Skin of body (tissue), 2 donors: ENCODE measurements around the gene GGA1. TPM values are rescaled to one million over a fixed set of nuclear protein-coding genes. Genes with fewer than 3 reads are reported as not detected.
"Not testable (repeated sequence)": the region's sequence is repeated elsewhere in the genome, so short reads cannot be mapped to it uniquely, and the experiment has no call there.

Experiments used
- DNase-seq: peaks from one replicate; lab custom pipeline; 2025; lab: John Stamatoyannopoulos, UW
- total RNA-seq: library from RNA; depleted of rRNA; stranded (reverse); fragments of >200 nt; gene quantifications from one replicate; pipeline ENCODE4 v1.2.3, GENCODE V29; 2014

The GGA1 gene
- total RNA-seq, 1 donor from 2014 or later, result 29.9 TPM

DNA sequence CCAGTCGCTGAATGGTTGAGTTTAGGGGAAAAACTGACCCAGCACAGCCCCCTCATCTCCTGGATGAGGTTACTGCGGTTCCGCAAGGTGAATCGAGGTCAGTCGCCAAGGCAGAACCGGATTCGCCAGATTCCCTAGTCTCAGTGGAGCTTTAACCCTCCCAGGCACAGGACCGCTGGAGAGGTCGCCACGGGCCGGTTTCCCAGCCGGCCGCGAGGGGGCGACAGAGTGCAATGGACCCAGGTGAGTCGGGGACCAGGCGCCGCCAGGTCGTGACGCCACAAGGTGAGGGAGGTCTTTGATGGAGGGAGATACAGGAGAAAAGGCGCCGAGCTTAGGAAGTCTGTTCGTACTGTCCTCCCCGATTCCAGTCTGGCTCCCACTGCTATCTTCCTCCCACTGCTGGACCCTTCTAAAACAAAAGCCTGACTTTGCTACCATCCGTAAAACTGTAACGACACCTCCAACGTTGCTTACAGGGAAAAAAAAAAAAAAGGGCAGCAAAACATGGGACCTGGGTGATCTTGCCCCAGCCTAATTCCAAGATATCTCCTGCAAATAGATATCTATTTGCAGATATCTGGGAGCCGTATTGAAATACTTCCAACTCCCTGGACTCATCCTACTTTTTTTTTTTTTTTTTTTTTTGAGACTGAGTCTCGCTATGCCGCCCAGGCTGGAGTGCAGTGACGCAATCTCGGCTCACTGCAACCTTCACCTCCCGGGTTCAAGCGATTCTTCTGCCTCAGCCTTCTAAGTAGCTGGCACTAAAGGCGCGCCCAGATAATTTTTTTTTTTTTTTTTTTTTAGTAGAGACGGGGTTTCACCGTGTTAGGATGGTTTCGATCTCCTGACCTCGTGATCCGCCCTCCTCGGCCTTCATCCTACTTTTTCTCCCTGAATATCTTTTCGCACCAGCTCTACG, 1.4 kb upstream of the GGA1 start:
- peak; percentile 46 for DNase-seq

DNA sequence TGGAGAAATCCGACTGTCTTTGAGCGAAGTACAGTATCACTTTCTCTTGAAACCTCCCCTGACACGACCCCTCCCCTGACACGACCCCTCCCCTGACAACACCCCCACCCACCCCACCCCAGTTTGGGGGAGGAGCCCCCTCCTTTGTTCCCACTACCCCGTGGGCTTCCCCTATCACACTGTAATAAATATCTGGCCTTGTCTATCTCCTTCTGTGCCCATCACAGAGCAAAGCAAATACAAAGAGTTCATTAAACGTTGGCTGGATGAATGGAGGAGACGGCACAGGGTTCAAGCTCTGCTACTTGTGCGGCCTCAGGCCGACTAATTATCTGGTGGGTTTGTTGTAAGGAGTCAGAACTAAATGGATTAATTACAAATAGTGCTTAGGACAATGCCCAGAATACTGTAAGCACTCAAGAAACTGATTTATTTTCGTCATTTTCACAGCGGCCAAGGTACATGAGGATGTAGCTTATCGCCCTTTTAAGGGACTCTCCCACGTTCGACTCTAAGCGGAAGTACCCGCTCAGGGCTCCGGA, 628 bp upstream of the GGA1 start:
- DNase-seq, result no peak

DNA sequence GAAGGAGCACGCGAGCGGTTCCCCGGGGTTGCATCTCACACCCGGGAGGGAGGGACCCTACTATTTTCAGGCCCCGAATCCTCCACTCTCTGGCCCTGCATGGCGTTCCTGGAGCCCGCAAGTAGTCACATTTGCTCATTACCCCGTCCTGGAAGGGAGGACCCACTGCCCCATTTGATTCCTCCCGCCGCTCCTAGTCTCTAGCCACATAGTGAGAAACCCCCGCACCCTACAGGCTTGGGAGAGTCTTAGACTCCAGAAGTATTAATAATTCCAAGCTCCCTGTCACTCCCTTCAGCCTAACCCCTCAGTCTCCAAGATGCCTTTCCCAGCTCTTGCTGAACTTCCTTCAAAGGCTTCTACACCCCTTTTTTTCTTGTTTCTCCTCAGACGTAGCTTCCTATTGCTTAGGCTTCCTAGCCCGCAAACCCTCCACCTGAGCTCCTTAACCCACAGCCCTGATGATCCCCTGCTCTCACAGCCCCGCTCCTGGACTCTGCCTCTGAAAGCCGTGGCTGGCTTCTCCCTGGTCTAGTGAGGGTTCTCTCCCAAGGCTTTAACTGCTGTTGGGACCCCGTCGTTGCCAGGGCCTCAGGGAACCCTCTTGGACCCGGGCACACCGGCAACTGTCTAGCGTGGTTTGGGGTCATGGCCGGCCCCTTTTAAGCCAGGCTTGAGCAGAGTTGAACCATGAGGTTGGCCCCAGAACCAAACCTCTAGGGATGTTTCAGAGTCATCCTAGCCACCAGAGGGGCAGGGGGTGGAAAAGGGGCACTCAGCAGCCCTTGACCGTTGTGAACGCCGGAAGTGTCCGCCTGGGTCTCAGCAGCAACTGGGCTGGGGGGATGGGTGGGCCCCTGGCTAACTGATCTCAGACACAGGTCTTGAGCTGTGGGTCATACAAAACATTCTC, 862 bp downstream of the GGA1 start:
- peak; percentile 57 for DNase-seq

DNA sequence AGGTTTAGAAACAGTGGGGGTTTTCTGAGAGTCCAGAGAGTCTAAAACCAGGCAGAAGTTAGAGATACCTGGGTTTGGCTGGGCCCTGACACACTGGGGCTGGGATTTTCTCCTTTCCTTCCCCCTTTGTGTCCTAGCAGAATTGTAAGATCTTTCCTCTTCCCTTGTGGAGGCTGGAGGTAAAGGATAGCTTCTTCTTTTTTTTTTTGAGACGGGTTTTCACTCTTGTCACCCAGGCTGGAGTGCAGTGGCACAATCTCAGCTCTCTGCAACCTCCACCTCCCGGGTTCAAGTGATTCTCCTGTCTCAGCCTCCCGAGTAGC, 1.5 kb downstream of the GGA1 start:
- DNase-seq, result not testable (repeated sequence)

DNA sequence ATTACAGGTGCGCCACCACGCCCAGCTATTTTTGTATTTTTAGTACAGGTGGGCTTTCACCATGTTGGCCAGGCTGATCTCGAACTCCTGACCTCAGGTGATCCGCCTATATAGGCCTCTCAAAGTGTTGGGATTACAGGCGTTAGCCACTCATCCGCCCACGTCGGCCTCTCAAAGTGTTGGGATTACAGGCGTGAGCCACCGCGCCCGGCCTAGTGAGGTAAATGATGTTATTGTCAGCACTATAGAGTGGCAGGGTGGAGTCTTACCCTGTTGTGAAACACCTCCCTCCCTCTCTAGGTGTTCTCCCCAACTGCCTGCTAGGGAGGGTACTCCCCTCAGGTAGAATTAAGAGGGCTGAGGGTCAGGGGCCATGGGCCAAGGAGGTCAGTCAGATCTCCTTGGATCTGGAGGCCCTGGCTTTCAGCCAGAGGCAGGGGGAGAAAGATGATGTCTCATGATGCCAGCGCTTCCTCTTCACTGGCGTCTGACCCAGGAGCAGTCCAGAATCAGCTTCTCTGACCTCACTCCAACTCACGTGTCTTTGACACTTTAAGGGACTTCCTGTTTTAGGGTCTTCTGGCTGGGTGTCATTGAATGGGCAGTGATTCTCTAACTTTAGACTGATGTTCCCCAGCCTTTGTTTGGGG, 2.0 kb downstream of the GGA1 start:
- no peak for DNase-seq

DNA sequence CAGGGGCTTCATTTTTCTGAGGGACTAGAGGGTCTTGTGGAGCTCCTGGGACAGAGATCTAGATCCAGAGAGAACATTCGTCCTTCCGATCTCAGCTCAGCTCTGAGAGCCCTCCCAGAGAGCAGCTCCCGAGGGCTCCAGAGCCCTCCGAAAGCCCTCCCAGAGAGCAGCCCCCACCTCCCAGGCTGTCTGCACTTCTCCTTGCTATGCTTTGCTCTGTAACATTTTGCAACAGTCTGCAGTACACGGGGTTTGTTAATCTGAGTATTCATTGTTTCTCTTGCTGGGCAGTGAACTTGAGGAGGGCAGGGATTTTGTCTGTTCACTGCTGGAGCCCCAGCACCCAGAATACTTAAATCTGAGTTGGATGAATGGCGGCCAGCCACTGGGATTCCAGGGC, 2.6 kb downstream of the GGA1 start:
- DNase-seq, result no peak

DNA sequence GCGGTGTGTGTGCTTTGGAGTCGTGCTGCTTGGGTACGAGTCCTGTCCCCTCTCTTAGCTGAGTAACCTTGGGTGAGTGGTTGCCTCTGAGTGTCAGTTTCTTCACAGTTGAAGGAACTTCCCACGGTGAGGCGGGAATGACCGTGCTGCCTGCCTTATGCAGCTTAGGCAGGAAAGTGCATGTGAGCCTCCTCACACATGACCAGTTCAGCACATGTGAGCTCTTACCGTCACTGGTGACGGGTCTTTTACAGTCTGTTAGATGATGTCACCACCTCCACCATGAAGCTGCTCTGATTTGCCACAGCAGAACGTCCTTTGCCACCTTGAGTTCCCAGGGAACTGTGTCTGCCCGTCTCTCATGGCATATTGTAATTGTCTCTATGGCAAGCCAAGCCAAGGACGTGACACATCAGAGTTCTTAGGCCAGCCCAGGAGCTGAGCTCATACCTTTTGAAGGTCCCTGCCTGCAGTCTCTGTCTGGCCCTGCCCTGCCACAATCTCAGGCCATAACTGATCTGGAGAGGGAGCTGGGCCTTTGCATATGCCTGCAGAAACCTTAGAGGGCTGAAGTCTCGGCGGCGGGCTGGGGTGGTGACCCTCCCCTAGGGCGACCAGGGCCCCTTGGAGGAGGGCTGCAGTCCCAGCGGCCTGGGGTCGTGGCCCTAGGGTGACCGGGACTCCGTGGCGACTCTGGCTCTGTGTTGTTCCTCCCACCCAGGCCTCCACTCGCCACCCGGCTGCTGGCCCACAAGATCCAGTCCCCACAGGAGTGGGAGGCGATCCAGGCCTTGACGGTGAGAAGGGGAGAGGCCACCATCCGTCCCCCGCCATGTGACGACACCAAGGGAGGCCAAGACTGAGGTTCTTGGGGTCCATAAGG, 7.8 kb downstream of the GGA1 start:
- no peak for DNase-seq

DNA sequence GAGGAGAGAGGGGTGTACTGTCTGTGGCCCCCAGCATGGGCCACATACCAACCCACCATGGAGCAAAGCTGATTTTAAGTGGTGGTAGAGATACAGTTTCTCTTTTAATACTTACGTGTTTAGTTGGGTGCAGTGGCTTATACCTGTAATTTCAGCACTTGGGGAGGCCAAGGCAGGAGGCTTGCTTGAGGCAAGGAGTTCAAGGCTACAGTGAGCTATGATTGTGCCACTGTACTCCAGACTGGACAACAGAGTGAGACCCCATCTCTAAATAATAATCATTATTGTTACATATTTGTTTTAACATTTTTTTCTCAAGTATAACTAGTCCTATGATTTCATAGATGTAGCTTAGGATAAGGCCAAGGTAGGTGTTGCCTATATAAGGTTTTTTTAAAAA, 8.8 kb downstream of the GGA1 start:
- no peak for DNase-seq

DNA sequence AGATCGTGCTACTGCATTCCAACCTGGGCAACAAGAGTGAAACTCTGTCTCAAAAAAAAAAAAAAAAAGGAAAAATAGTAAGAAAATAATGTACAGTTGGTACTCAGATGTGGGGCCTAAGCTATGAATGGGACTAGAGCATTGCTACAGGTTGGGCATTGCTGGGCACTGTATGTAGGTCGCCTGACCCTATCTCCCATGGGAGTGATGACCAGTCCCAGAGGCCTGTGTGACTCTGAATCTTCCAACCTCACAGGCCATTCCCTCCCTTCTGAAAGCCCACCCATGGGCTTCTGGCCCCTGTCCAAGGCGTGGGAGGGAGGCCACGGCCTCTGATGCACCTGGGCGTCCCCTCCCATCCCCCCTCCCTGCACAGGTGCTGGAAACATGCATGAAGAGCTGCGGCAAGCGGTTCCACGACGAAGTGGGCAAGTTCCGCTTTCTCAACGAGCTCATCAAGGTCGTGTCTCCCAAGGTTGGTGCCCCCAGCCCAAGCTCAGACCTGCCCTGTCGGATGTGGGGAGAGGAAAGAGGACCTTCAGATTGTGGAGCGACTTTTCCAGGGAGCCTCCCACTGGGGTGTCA, 9.5 kb downstream of the GGA1 start:
- no peak for DNase-seq

DNA sequence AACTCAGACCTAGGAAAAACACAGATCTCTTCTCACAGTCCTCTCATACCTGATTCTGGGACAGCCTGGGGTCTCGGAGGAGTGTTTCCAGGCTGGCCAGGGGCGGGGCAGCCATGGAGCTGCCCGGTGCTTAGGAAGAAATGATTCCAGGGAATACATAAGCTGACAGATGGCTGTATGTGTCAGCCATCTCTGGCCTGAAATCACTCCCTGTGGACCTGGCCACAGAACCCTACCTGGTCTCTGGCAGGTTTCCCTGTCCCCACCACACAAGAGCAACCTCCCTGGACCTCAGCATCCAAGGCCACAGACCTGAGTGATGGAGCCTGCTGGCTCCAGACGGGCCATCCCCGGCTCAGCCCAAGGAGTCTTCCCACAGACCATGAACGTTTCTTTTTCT, 10.0 kb downstream of the GGA1 start:
- DNase-seq, result no peak

DNA sequence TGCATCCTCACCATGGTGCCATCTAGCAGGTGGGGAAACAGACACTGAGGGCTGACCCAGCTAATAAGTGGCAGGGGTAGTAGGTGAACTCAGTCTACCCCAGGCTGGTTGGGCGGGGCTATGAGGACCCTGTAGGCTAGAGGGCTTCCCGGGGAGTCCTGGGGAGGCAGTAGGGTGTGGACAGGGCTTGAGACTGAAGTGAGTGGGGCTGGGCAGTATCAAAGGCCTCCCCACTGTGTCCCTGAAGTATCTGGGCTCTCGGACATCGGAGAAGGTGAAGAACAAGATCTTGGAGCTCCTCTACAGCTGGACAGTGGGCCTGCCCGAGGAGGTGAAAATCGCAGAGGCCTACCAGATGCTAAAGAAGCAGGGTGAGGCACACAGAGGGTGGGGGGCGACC, 11.4 kb downstream of the GGA1 start:
- DNase-seq, result no peak

DNA sequence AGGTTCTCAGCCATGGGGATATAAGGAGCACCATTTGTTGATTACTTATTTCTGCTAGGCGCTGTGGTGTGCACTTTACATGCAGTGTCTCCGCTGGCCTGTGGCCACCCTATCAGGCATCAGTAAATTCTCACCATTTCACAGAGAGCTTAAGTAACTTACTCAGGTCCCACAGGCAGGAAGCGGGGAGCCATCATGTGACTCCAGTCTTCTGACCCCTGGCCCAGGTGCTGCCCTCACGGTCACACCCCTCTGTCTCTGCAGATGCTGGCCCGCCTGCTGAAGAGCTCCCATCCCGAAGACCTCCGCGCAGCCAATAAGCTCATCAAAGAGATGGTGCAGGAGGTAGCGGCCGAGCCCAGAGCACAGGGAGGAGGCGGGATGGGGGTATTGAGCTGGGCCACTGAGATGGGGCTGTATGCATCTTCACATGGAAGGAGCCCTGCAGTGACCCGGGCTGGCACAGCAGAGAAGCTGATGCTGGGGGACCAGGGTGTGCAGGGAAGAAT, 12.8 kb downstream of the GGA1 start:
- no peak for DNase-seq

DNA sequence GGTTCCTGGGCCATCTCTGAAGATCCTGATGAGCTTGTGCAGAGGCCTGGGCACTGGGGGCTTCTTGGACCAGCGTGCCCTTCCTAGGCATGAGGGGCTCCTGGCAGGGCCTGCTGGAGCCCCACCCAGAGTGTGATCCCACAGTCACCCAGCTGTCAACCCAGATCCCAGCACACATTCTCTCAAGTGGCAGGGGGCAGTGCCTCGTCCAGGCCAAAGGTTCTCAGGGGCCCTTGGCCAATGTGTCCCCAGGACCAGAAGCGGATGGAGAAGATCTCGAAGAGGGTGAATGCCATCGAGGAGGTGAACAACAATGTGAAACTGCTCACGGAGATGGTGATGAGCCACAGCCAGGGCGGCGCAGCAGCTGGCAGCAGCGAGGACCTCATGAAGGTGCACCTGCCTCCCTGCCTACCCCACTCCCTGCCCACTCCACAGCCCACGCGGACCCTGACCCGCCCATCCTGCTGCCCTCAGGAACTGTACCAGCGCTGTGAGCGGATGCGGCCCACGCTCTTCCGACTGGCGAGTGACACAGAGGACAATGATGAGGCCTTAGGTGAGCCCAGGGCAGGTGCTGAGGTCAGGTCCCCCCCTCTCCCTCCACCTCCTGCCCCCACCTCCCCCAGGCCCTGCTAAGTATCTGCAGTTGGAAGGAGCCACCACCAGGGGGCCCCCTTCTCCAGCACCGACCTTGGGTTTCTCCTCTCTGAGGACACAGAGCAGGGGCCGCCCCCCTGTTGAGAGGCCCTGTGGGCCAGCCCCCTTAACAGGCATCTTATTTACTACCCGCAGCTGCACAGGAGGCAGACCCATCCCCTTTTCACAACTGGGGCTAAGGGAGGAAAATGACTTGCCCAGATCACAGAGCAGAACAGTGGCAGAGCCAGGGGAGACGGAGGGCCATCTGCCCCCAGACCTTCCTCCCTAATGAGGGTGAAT, 14.7 kb downstream of the GGA1 start:
- DNase-seq, result peak; percentile 30

DNA sequence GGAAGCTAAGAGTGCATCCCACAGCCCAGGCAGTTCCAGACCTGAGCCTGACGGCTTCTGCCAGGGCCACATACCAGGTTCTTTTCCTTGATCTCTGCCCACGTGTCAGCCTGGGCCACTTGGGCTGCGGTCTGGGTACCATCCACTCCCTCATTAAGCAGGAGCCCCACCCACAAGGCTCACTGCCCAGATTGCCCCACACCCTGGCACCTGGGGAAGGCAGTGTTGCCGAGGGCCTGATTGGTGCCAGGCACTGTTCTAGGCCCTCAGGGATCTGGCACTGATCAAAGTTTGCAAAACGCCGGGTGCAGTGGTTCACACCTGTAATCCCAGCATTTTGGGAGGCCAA, 15.4 kb downstream of the GGA1 start:
- DNase-seq, result no peak

DNA sequence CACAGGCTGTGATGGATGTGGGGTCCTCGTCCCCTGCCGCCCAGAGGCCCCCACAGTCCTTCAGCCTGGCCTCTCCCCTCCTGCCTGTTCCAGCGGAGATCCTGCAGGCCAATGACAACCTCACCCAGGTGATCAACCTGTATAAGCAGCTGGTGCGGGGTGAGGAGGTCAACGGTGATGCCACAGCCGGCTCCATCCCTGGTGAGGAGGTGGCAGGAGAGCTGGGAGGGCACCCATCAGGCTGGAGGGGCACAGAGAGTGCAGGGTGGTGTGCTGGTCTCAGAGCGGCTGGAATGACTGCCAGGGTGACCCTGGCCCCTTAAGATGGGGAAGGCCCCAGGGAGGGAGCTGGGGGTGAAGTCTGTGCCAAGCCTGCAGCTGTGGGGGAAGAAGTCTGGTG, 16.2 kb downstream of the GGA1 start:
- no peak for DNase-seq

DNA sequence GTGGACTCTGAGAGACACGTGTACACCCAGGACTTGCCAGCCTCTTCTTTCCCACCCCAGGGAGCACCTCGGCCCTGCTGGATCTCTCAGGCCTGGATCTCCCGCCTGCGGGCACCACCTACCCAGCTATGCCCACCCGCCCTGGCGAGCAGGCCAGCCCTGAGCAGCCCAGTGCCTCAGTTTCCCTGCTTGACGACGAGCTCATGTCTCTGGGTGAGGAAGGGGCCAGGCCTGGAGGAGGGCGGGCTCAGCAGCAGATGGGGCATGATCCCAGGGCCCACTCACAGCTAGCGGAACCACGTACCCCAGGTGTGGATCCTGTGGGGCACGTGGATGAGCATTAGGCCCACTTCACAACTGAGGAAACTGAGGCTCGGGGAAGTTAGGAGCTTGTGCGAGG, 17.1 kb downstream of the GGA1 start:
- no peak for DNase-seq

DNA sequence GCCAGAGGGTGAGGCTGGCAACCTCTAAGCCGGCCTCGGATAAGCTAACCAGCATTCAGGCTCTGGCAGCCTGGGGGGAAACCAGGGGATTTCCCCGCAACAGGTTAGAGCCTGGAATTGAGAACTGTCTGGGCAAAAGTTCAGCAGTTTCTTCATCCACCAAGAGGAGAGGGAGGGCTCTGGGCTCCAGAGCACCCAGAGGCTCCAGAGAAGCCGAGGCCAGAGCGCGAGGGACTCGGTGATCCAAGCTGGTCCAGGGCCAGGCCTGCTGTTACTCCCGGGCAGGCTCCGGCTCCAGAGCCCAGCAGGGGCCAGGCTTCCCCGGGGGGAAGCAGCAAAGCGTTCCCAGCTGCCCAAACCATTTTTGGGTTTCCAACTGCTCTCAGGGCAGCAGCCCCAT, 17.5 kb downstream of the GGA1 start:
- no peak for DNase-seq

DNA sequence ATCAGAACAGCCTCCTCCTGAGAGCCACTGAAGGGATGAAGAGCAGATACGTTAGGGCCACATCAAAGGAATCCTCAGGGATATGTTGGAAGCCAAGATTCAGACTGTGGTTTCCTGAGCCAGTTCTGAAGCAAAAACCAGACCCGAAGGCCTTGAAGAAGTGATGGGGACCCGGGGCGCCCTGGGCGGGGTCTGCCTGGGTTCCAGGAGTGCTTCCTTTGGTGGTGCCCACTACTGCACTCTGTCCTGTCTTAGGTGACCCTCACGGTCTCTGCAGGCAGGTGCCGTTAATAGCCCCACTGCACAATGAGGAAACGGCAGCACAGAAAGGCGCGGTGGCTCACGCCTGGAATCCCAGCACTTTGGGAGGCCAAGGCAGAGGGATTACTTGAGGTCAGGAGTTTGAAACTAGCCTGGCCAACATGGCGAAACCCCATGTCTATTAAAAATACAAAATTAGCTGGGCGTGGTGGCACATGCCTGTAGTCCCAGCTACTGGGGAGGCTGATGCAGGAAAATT, 18.0 kb downstream of the GGA1 start:
- no peak for DNase-seq

DNA sequence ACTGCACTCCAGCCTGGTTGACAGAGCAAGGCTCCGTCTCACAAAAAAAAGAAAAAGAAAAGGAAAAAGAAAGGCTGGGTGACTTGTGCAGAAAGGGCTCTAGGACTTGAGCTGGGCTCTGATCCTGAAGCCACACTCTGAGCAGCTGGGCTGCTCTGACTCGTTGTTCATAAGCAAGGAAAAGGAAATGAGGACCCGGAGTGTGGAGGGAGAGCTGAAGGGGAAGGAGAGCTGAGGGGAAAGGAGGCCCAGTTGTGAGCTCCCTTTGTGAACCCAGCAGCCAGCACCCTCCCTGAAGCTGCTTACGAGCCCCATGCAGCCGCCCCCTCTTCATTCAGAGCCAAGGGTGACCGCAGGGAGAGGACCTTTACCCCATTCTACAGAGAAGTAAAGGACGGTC, 18.5 kb downstream of the GGA1 start:
- no peak for DNase-seq
